Measurements from ENCODE around the gene CNTFR. TPM values are rescaled to one million over a fixed set of nuclear protein-coding genes. Genes with fewer than 3 reads are reported as not detected.
"Not testable (repeated sequence)": the region's sequence is repeated elsewhere in the genome, so short reads cannot be mapped to it uniquely, and the experiment has no call there.

Gene CNTFR
- not detected in 2 replicates for total RNA-seq (2014; rRNA removed; shearing (Covaris generic))

DNA sequence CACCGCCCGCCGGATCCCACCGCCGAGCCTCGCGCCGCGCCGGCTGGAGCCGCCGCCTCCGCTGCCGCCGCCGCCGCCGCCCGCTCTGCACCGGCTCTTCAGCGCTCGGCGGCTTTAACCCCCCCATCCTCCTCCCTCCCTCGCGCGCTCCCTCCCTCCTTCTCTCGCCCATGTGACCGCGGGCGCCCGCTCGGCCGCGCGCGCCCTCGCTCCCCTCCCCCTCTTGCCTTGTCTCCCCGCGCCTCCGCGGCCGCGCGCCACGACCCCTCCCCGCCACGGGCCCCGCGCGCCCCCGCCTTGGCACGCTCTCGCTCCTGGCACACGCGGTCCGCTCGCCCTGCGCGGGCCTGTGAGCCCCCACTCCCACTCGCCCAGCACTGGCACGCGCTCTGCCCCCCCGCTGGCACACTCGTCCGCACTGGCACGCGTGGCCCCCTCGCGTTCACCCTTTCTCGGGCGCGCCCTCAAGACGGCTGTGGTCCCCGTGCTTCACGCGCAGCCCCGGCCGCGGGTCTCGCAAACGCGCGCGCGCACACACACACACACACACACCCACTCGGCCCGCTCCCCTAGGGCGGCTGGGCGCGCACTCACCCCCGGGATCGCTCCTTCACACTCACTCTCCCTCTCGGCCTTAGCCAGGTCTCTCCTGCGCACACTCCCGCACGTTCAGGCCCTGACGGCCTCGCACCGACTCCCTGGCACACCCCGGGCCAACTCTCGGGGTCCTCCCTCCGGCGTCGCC lies at the start of gene CNTFR:
Gene CNTFR (minus strand): TSS at position 89 of the 745 bp plus-strand sequence. CDS start 20,743 bp downstream, outside the sequence.
- no peak within 1 kb of the TSS for H3K4me3 ChIP-seq
- no peaks in the 10 kb centered on the region for H3K9me3 ChIP-seq (replicated peaks)
- peaks cover 35% of the 10 kb centered on the region for H3K27me3 ChIP-seq (replicated peaks)
- H3K36me3 ChIP-seq, result no peaks in the 10 kb centered on the region
- no peak for DNase-seq (ENCODE audit: low read depth in 1 of 2, low spot score in 2 of 2)
- H3K27ac ChIP-seq, result no peak within 1 kb of the TSS
- no peaks in the 10 kb centered on the region for H3K4me1 ChIP-seq (replicated peaks)

GRCh38 chr9:34639322-34639721 lies 49.8 kb upstream of the CNTFR start:
- not testable (repeated sequence) for H3K27ac ChIP-seq; DNase-seq (ENCODE audit: low read depth in 1 of 2, low spot score in 2 of 2); H3K9me3 ChIP-seq (replicated peaks); H3K4me3 ChIP-seq; H3K36me3 ChIP-seq; H3K27me3 ChIP-seq (replicated peaks)
- H3K4me1 ChIP-seq (replicated peaks), result peaks cover 15% of the 10 kb centered on the region

GRCh38 chr9:34638138-34638445 lies 48.6 kb upstream of the CNTFR start:
- Histone ChIP-seq H3K4me1 (replicated peaks) (peaks cover 15% of the 10 kb centered on the region), H3K4me3 (peak overlapping the region; percentile 65), H3K27me3 (replicated peaks) (no peaks in the 10 kb centered on the region), H3K9me3 (replicated peaks) (no peaks in the 10 kb centered on the region), H3K27ac (0 out of 2 replicates have a peak overlapping the region, but pooled peaks have one; percentile 6), H3K36me3 (no peaks in the 10 kb centered on the region)
- no peak for DNase-seq (ENCODE audit: low read depth in 1 of 2, low spot score in 2 of 2)

- H3K4me1 ChIP-seq (replicated peaks), result peaks cover 15% of the 10 kb centered on the region
- no peaks in the 10 kb centered on the region for H3K36me3 ChIP-seq
- no peaks in the 10 kb centered on the region for H3K9me3 ChIP-seq (replicated peaks)
- 0 out of 2 replicates have a peak within 1 kb of the TSS, but pooled peaks have one; percentile 6 for H3K27ac ChIP-seq
- H3K4me3 ChIP-seq, result peak within 1 kb of the TSS; percentile 65
- H3K27me3 ChIP-seq (replicated peaks), result no peaks in the 10 kb centered on the region
- DNase-seq (ENCODE audit: low read depth in 1 of 2, low spot score in 2 of 2), result peak; percentile 85
Measured at GRCh38 chr9:34637356-34638137, 48.0 kb upstream of the CNTFR start, which contains the start of gene SIGMAR1. TSS of gene SIGMAR1 (minus strand) at chr9:34637787. CDS start at chr9:34637697, 90 bp downstream.

GRCh38 chr9:34636791-34637355 lies 47.3 kb upstream of the CNTFR start:
- Histone ChIP-seq H3K27me3 (replicated peaks) (no peaks in the 10 kb centered on the region), H3K4me1 (replicated peaks) (peaks cover 15% of the 10 kb centered on the region), H3K9me3 (replicated peaks) (no peaks in the 10 kb centered on the region), H3K36me3 (no peaks in the 10 kb centered on the region), H3K27ac (no peak overlapping the region), H3K4me3 (peak overlapping the region; percentile 65)
- no peak for DNase-seq (ENCODE audit: low read depth in 1 of 2, low spot score in 2 of 2)

DNA sequence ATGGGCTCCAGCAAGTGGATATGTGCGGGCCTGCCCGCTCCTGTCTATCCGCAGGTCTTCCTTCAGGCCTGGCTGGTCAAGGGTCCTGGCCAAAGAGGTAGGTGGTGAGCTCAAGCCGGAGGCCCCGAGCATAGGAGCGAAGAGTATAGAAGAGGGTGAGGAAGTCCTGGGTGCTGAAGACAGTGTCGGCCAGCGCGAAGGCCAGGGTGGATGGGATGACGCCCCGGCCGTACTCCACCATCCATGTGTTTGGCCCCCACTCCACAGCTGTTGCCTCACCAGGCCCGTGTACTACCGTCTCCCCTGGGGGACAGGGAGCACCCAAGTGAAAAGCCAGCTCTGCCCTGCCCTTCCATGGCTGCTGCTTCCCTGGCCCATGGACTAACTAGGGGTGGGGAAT lies 46.0 kb upstream of the CNTFR start:
- H3K27ac ChIP-seq, result no peak overlapping the region
- no peaks in the 10 kb centered on the region for H3K9me3 ChIP-seq (replicated peaks)
- DNase-seq (ENCODE audit: low read depth in 1 of 2, low spot score in 2 of 2), result no peak
- H3K36me3 ChIP-seq, result no peaks in the 10 kb centered on the region
- H3K4me3 ChIP-seq, result no peak overlapping the region
- H3K27me3 ChIP-seq (replicated peaks), result no peaks in the 10 kb centered on the region
- H3K4me1 ChIP-seq (replicated peaks), result peaks cover 15% of the 10 kb centered on the region

DNA sequence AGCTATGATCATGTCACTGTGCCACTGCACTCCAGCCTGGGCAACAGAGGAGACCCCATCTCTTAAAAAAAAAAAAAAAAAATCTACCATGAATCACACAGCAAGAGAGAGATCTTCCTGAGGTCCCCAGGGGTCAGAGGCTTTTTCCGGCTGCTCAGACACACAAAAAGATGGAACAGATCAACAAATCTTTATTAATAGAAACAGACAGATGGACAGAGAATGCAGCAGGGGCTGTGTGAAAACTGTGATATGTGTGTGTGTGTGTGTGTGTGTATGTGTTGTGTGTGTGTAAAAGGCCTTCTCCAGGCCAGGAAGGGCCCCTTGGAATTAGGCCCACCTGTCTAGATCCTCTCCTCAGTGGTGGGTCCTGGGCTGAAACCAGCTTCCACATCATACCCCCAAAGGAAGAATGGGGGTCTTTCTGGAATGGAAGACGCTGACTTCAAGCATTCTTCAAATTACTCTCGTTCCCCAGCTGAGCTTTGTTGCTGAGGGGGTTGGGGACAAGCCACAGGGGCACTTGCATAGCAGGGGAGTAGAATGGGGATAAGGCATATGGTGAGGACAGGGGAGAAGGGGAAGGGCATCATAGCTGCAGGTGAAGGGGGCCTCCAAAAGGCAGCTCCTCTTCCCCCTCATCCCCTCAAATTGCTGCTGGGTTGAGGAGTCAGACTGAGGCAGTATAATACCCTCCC lies 45.2 kb upstream of the CNTFR start:
- H3K36me3 ChIP-seq, result no peaks in the 10 kb centered on the region
- no peak overlapping the region for H3K27ac ChIP-seq
- H3K4me1 ChIP-seq (replicated peaks), result peaks cover 15% of the 10 kb centered on the region
- no peaks in the 10 kb centered on the region for H3K9me3 ChIP-seq (replicated peaks)
- no peak overlapping the region for H3K4me3 ChIP-seq
- no peak for DNase-seq (ENCODE audit: low read depth in 1 of 2, low spot score in 2 of 2)
- H3K27me3 ChIP-seq (replicated peaks), result no peaks in the 10 kb centered on the region

DNA sequence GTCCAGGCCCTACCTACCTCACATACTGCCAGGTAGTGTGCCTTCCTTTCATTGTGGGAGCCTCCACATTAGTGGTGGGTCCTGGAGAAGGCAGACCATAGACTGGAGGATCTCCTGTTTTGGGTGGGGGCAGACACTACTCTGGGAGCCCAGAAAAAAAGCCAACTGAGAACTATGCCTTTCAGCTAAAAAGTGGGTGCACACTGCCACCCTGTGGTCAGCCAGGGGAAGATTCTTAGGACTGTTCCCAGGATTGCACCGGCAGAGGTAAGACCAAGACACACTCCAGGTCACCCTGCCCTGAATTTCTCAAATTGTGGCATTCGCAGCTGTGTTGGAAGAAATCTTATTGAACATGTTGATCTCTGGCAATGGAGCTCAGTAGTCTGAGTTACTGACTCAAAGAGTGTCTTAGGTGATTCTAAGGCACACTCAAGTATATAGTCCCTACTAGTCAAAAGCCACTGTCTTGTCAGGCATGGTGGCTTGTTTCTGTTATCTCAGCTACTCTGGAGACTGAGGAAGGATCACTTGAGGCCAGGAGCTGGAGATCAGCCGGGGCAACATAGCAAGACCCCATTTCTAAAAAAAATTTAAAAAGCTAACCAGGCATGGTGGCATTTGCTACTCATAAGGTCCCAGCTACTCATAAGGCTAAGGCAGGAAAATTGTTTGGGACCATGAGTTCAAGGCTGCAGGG lies 44.5 kb upstream of the CNTFR start:
- Histone ChIP-seq H3K27me3 (replicated peaks) (peaks cover 7% of the 10 kb centered on the region; the same call in 1 of the 2 replicates), H3K4me1 (replicated peaks) (peaks cover 15% of the 10 kb centered on the region), H3K4me3 (no peak overlapping the region), H3K9me3 (replicated peaks) (no peaks in the 10 kb centered on the region), H3K27ac (no peak overlapping the region), H3K36me3 (no peaks in the 10 kb centered on the region)
- DNase-seq (ENCODE audit: low read depth in 1 of 2, low spot score in 2 of 2), result peak; percentile 26 to 48

- no peak overlapping the region for H3K27ac ChIP-seq
- peaks cover 15% of the 10 kb centered on the region for H3K4me1 ChIP-seq (replicated peaks)
- no peaks in the 10 kb centered on the region for H3K9me3 ChIP-seq (replicated peaks)
- H3K4me3 ChIP-seq, result no peak overlapping the region
- H3K36me3 ChIP-seq, result no peaks in the 10 kb centered on the region
- H3K27me3 ChIP-seq (replicated peaks), result peaks cover 15% of the 10 kb centered on the region; the same call in 1 of the 2 replicates
- no peak for DNase-seq (ENCODE audit: low read depth in 1 of 2, low spot score in 2 of 2)
Measured at GRCh38 chr9:34633166-34633565, 43.6 kb upstream of the CNTFR start.

DNA sequence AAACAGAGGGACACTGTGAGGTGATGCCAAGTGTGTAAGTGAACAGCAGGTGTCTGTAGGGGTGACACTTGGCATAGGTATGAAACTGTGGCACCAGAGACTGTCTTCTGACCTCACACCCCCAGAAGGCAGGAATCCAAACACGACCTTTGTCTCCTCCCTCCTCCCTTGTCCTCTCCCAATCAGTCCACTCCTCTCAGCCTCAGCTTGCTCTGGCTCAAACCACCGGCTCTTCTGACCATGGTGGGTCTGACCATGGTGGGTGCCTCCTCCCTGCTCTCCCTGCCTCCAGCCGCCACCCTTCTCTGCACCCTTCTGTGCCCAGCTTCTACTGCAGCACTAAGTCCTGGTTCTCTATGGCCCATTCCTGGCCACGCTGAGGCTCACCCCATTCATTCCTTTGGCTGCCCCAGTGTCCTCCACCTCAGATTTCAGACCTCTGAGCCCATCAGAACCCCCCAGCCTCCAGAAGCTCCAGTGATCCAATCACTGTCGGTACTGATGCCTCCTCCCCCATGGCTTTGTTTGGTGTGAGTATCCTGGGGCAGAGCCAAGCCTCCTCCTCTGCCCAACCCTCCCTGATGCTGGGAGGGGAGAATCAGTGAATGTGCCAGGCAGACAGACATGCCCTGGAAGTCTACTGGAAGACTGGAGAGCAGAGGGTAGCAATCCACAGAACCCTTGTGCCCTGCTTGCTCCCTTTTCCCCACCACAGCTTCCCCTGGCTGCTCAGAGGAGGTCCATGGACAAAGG lies 41.1 kb upstream of the CNTFR start:
- no peak overlapping the region for H3K4me3 ChIP-seq
- no peaks in the 10 kb centered on the region for H3K9me3 ChIP-seq (replicated peaks)
- no peak for DNase-seq (ENCODE audit: low read depth in 1 of 2, low spot score in 2 of 2)
- no peaks in the 10 kb centered on the region for H3K36me3 ChIP-seq
- H3K4me1 ChIP-seq (replicated peaks), result 0 out of 2 replicates have a peak, but pooled peaks cover 3% of the 10 kb centered on the region
- peaks cover 27% of the 10 kb centered on the region for H3K27me3 ChIP-seq (replicated peaks)
- H3K27ac ChIP-seq, result no peak overlapping the region

DNA sequence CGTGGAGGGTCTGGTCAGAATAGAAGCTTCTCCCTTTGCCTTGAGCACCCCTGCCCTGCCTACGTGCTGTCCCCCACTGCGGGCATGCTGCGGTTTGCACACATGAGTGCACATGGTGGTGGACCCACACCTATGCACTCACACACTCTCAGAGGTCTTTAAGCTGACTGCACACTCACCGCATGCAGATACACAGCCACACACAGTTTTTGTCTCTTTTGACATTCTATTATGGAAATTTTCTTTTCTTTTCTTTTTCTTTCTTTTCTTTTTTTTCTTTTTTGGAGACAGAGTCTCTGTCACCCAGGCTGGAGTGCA lies 39.9 kb upstream of the CNTFR start:
- H3K36me3 ChIP-seq, result no peaks in the 10 kb centered on the region
- H3K4me1 ChIP-seq (replicated peaks), result 0 out of 2 replicates have a peak, but pooled peaks cover 3% of the 10 kb centered on the region
- H3K4me3 ChIP-seq, result no peak overlapping the region
- H3K27ac ChIP-seq, result no peak overlapping the region
- no peak for DNase-seq (ENCODE audit: low read depth in 1 of 2, low spot score in 2 of 2)
- no peaks in the 10 kb centered on the region for H3K9me3 ChIP-seq (replicated peaks)
- H3K27me3 ChIP-seq (replicated peaks), result peaks cover 27% of the 10 kb centered on the region

DNA sequence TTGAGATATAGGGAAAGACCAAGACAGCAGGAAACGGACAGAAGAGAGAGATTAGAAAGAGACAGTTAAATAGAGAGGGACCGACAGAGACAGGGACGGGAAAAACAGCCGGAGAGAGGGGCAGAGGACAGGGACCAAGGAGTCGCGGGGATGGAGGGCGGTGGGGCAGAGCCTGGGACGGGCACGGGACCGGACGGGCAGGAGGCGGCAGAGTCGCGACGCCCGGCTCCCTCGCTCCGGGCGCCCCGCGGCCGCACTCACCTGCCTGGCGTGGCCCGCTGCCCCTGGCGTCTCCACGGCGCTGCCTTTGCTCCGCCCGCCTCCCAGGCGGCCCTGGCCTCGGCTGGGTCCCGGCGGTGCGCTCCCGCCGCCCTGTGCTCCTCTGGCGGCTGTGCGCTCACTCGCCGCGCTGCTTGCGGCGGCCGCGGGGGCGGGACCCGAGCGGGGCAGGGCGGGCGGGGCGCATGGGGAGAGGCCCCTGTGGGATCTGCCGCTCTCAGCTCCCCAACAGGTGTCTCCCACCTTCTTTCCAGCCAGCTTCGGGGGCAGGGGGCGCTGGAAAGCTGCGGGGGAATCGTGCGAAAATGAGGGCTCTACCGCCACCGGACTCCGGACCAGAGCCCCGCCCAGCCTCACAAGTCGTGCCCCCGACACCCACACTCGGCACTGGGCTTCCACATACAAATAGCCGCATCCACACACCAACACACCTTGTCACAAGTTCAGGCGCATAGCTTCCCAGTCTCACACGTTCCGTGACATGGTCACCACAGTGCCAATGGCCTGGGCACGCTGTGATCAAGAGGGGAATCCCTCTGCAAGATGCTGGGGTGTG lies 39.3 kb upstream of the CNTFR start, which contains the start of gene ARID3C:
Gene ARID3C (minus strand): TSS at position 411 of the 835 bp plus-strand sequence. CDS start 1,052 bp downstream, outside the sequence.
- H3K4me1 ChIP-seq (replicated peaks), result 0 out of 2 replicates have a peak, but pooled peaks cover 3% of the 10 kb centered on the region
- no peak within 1 kb of the TSS for H3K27ac ChIP-seq
- peaks cover 27% of the 10 kb centered on the region for H3K27me3 ChIP-seq (replicated peaks)
- no peaks in the 10 kb centered on the region for H3K36me3 ChIP-seq
- H3K9me3 ChIP-seq (replicated peaks), result no peaks in the 10 kb centered on the region
- DNase-seq (ENCODE audit: low read depth in 1 of 2, low spot score in 2 of 2), result no peak
- no peak within 1 kb of the TSS for H3K4me3 ChIP-seq
